Measurements from ENCODE around the gene ETNPPL. TPM values are rescaled to one million over a fixed set of nuclear protein-coding genes. Genes with fewer than 3 reads are reported as not detected.

ETNPPL gene
- polyA plus RNA-seq: under 1 TPM in 2 of 3 donors, not detected in 1; 0.07 to 0.67 TPM

DNA sequence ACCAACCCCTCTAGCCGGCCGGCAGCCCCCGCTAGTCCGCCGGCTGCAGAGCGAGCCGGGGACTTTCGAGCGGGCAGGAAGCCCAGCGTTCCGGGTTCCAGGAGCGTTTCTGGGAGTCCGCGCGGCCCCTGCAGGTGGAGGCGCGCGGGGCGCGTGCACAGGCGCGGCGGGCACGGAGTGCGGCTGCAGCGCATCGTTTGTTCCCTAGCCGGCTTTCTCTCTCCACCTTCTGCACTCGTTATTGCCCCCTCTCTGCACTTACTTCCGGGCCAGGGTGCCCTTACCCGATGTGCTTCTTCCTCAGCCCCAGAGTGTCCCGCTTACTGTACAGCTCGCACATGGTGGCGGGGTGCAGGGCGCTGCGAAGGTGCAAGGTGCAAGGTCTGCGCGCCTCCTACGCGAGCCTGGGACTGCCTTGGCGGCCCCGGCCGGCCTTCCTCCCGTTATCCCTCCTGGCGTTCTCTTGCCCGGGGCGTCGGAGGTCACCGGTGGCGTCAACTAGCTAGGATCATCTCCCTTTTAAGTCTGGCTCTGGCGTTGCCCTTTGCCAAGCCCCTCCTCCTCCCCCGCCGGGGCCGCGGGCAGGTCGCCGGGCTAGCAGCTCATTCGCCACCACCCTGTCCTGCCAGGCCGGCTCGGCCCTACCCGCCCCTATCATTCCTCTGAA, at the start of gene ETNPPL:
TSS of gene ETNPPL (minus strand) at position 495 of the 667 bp plus-strand sequence. CDS start at position 340, 155 bp downstream.
- 0 to 1% (median 1%) methylated on average over 61 of the region's 61 CpGs for WGBS, 3 donors
- no peak within 1 kb of the TSS for H3K27ac ChIP-seq (ENCODE audit: low read depth, low read length)

DNA sequence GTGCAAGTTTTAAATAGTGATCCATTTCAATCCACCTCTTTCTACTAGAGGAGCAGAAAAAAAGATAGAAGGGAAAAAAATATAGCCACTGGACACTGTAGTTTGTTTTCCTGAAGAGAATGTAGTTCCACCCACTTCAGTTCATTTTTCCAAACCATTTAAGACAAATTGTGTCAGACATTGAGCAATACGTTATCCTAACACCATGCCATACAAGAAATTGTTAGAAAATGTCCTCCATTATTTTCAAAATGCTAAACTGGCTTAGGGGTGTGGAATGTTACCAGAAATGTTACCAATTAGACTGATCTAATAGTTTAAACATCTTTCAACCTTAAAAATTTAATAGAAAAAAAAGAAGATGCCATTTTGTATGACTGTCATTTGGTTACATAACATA, 48.6 kb upstream of the ETNPPL start:
- no peak overlapping the region for H3K27ac ChIP-seq (ENCODE audit: low read depth, low read length)
- 79 to 83% (median 81%) methylated on average over 1 of the region's 1 CpG for WGBS, 3 donors

- no peak overlapping the region for H3K27ac ChIP-seq (ENCODE audit: low read depth, low read length)
- WGBS, 3 donors: 83 to 92% (median 90%) methylated on average over 1 of the region's 1 CpG
Observed at GRCh38 chr4:108810087-108810486, 47.2 kb upstream of the ETNPPL start.

- WGBS, 3 donors: 80 to 89% (median 84%) methylated on average over 5 of the region's 5 CpGs
- no peak overlapping the region for H3K27ac ChIP-seq (ENCODE audit: low read depth, low read length)
Observed at GRCh38 chr4:108804648-108805273, 41.9 kb upstream of the ETNPPL start.

DNA sequence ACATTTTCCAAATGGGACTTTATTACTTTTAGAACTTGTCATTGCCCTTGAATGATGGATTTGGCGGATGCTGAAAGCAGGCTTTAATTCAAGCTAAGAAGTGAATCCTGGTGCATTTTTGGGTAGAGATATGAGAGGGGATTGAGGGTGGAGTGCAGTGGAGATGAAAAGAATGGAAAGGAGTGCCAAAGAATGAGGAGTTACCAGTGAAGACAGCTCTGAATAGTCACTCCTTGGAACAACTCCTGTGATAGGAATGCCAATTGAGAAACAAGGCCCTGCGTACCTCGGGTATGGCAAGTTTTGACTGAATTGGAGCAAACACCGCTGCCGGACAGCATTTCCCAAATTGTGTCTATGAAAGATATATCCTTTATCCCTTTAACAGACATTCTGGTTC, 36.5 kb upstream of the ETNPPL start:
- H3K27ac ChIP-seq (ENCODE audit: low read depth, low read length): no peak overlapping the region
- 55 to 88% (median 65%) methylated on average over 5 of the region's 5 CpGs for WGBS, 3 donors

GRCh38 chr4:108796173-108796572, 33.3 kb upstream of the ETNPPL start:
- no peak overlapping the region for H3K27ac ChIP-seq (ENCODE audit: low read depth, low read length)
- WGBS, 3 donors: 38 to 53% (median 41%) methylated on average over 3 of the region's 3 CpGs

DNA sequence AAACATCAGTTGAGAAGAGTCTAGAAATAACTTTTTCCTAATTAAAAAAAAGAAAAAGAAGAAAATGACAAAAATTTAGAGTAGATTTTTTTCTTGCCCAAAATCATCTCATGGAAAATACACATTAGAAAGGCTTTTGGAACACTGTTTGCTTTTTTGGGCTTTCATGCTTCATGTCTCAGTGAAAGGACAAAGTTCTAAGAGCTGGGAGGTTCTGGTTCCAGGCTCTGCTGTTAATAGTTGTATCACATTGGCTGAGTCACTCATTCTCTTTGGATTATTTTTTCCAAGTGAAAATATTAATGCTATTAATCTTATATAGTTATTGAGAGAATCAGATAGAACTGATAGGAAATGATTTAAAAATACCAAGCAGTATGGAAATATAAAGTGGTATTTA, 32.9 kb upstream of the ETNPPL start:
- no peak overlapping the region for H3K27ac ChIP-seq (ENCODE audit: low read depth, low read length)

DNA sequence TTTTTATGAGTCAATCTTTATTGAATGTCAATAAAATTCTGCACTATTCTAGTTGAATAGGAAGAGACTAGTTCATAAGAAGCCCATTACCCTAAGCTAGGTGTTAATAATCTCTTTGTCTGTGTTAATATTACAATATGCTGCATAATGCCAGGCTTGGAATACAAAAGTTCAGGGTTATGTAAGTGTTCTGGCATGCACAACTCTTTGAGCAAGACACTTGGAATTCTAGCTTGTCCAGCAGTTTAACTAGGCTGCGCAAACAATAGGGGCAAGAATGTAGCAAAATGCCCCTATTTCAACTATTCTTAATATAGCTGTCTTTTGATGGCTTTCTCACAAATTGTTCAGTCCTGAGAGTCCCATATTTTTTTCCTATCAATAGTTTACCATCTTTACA, 31.3 kb upstream of the ETNPPL start:
- 50 to 83% (median 58%) methylated on average over 1 of the region's 1 CpG for WGBS, 3 donors
- no peak overlapping the region for H3K27ac ChIP-seq (ENCODE audit: low read depth, low read length)

DNA sequence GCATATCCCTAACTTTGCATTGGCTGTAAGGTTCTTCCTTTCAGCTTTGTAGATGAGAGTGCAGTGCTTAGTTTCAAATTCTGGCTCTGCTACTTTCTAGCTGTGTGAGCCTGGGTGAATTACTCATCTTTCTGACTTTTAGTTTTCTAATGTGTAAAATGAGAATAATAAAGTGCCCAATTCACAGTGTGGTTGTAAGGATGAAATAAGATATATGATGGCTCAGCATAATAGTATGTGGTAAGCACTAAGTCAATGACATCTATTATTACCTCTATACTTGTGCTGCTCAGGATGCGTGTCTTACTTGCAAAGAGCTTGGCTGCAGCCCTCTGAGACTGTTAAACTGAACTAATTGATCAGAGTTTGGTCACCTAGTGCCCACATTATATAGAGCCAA, 30.6 kb upstream of the ETNPPL start:
- no peak overlapping the region for H3K27ac ChIP-seq (ENCODE audit: low read depth, low read length)
- WGBS, 3 donors: 94 to 97% (median 94%) methylated on average over 1 of the region's 1 CpG

DNA sequence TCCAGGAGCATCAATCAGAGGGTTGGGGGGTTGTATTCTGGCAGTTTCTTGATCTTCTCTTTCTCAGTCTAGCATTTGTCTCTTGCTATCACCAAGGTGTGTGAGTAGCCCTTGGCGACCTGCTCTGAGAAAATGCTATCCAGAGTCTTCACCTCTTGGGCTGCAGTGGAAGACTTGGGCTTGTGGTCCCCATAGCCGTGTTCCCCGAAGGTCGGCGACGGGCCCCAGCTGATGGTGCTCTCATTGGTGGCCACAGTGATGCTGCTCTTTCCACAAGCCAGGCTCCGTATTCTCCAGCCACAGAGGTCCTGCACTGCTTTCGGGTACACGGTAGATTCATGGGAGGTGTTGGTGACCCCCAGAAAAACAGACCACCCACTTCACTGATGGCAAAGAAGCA, 25.9 kb upstream of the ETNPPL start:
- no peak overlapping the region for H3K27ac ChIP-seq (ENCODE audit: low read depth, low read length)
- 92 to 97% (median 95%) methylated on average over 9 of the region's 9 CpGs for WGBS, 3 donors

GRCh38 chr4:108787724-108788123, 24.9 kb upstream of the ETNPPL start:
- no peak overlapping the region for H3K27ac ChIP-seq (ENCODE audit: low read depth, low read length)
- WGBS, 3 donors: 93 to 95% (median 95%) methylated on average over 16 of the region's 16 CpGs

GRCh38 chr4:108787106-108787505, 24.3 kb upstream of the ETNPPL start:
- H3K27ac ChIP-seq (ENCODE audit: low read depth, low read length): no peak overlapping the region
- 87 to 94% (median 92%) methylated on average over 14 of the region's 14 CpGs for WGBS, 3 donors

- no peak overlapping the region for H3K27ac ChIP-seq (ENCODE audit: low read depth, low read length)
- WGBS, 3 donors: 80 to 92% (median 87%) methylated on average over 8 of the region's 8 CpGs
Observed at GRCh38 chr4:108786351-108786750, 23.5 kb upstream of the ETNPPL start.

DNA sequence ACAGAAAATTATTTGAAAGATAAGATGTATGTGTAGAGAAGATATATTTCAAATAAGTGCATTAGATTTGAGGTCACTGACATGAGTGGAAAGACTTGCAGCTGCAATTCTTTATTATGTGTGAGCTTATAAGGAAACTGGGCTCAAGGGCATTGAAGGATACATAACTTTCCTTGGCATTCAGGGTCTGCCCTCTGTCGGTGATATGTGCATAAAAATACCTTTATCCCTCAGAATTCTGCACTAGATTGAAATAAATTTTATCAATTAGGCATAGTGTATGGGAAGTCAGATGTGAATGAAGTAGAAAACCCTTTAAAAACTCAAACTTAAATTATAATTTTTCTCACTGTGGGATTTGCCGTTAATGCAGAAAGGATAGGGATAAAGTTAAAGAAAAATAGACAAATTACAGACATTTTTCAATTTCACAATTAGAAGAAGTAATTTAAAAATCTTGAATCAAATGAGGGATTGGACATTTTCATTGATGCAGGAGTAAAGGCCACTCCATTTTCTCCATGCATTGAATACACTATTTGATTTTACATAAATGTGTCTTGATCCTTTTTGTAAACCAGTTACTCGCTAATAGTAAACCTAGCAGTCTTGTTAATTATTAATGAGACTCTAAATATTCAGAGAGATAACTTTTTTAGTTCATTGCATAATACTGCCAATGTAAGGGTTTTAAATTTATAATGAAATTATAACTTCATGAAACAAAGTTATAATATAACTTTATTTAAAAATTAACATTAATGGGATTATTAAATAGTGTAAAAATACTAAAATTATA, 21.0 kb upstream of the ETNPPL start:
- no peak overlapping the region for H3K27ac ChIP-seq (ENCODE audit: low read depth, low read length)
- 31 to 71% (median 61%) methylated on average over 3 of the region's 3 CpGs for WGBS, 3 donors

- H3K27ac ChIP-seq (ENCODE audit: low read depth, low read length): no peak overlapping the region
Observed at GRCh38 chr4:108779958-108780357, 17.1 kb upstream of the ETNPPL start.

DNA sequence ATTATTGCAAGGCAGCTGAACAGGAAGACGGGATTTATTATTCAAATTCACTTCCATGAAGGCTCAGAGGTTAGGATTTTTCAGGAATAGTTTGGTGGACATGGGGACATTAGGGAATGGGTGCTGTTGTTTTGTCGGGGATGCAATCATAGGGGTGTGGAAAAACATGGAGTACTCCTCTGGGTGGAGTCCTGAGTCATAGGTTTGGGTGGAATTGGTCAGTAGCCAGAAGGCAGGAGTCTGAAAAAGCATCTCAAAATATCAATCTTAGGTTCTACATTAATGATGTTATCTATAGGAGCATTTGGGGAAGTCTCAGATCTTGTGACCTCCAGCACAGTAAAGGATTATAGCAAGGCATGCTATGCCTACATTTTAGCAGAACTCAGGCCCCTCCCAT, 14.5 kb upstream of the ETNPPL start:
- WGBS, 3 donors: 83 to 93% (median 83%) methylated on average over 2 of the region's 2 CpGs
- H3K27ac ChIP-seq (ENCODE audit: low read depth, low read length): no peak overlapping the region

DNA sequence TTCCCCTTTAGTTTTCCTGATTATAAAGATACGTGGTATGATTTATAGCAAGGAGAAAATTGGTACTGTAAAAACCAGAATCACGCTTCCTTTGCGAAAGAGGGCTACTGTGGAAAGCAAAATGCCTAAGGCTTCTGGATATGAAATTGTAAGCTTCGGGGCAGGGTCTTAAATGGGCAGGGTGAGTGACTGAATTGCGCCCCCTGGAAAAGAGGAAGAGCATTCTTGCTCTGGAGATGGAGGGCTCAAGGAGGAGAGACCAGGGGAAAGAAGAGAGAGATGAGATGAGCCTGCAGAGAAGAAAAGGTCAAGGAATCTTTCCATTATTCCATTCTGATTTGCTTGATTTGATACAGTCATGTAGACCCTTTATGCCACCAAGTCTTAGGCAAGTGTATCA, 13.1 kb upstream of the ETNPPL start:
- H3K27ac ChIP-seq (ENCODE audit: low read depth, low read length): no peak overlapping the region
- 54 to 90% (median 63%) methylated on average over 5 of the region's 5 CpGs for WGBS, 3 donors

DNA sequence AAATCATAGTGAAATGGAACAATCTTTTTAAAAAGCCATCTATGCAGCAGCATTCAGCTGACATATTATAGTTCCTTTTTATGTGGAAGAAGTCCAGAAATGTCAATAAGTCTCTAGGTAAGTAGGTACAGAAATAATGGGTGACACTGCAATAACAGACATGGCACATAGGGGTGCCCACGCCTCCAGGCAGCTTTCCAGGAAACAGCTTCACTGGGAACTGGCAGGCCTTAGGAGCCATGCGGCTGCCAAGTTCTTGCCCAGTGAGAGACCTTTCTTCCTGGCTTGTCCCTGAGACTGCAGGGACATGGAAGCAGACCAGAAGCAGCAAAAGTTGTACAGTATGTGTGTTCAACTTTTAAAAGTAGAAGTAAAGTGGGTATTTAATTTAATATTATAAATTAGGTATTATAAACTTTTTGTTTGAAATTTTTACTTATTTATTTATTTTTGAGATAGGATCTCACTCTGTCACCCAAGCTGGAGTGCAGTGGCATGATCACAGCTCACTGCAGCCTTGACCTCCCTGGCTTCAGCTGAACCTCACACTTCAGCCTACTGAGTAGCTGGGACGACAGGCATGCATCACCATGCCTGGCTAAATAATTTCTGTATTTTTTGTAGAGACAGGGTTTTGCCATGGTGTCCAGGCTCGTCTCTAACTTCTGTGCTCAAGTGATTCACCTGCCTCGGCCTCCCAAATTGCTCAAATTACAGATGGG, 12.1 kb upstream of the ETNPPL start:
- WGBS, 3 donors: 54 to 73% (median 63%) methylated on average over 5 of the region's 5 CpGs
- H3K27ac ChIP-seq (ENCODE audit: low read depth, low read length): no peak overlapping the region

GRCh38 chr4:108772402-108772801, 9.5 kb upstream of the ETNPPL start:
- H3K27ac ChIP-seq (ENCODE audit: low read depth, low read length): no peak overlapping the region
- WGBS, 3 donors: 70 to 90% (median 84%) methylated on average over 7 of the region's 7 CpGs

All from adipose tissue (tissue), 3 donors.